Chondrocyte (in vitro differentiated cells): ENCODE results near the gene MYO18B. TPM values are rescaled to one million over a fixed set of nuclear protein-coding genes. Genes with fewer than 3 reads are reported as not detected.

Experiments
- DNase-seq: peaks from one replicate; pipeline ENCODE4 v3.0.0; 2021; ENCODE audit warnings: mixed read lengths, low spot score
- H3K27ac Mint-ChIP-seq: one replicate; pipeline ENCODE4 v1.8.0; 2021; ENCODE audit warnings: mild to moderate bottlenecking, moderate library complexity, mixed read lengths; ENCODE audit not compliant: unreplicated experiment
- H3K27me3 Mint-ChIP-seq: 2 replicates; pipeline ENCODE4 v1.8.0; 2021; ENCODE audit warnings: low read depth, mixed read lengths
- H3K36me3 Mint-ChIP-seq: 2 replicates; pipeline ENCODE4 v1.8.0; 2021; ENCODE audit warnings: low read depth, mixed read lengths
- H3K4me1 Mint-ChIP-seq: 2 replicates; pipeline ENCODE4 v1.8.0; 2021; ENCODE audit warnings: low read depth, mild to moderate bottlenecking, mixed read lengths
- H3K4me3 Mint-ChIP-seq: one replicate; pipeline ENCODE4 v1.8.0; 2021; ENCODE audit warnings: mild to moderate bottlenecking, moderate library complexity, mixed read lengths; ENCODE audit not compliant: unreplicated experiment
- H3K9me3 Mint-ChIP-seq: 2 replicates; pipeline ENCODE4 v1.8.0; 2021; ENCODE audit warnings: low read depth, mixed read lengths
- CTCF ChIP-seq: fragments of 200-600 bp; sonication (generic); IDR thresholded peaks from 2 replicates; pipeline ENCODE4 v1.5.0; 2021; ENCODE audit warnings: antibody characterized with exemption, mild to moderate bottlenecking, moderate library complexity
- total RNA-seq: library from RNA; stranded (reverse); gene quantifications from 3 replicates; pipeline ENCODE4 v1.2.1, GENCODE V29; 2021

The MYO18B gene
- total RNA-seq, 1 donor from 2014 or later: 0.20 TPM

GRCh38 chr22:25941365-25941960, 199.5 kb downstream of the MYO18B start:
- H3K27me3 Mint-ChIP-seq: peaks cover 13% of the 10 kb centered on the region
- H3K4me1 Mint-ChIP-seq: no peaks in the 10 kb centered on the region
- no peak for DNase-seq
- H3K9me3 Mint-ChIP-seq: no peaks in the 10 kb centered on the region
- H3K36me3 Mint-ChIP-seq: no peaks in the 10 kb centered on the region
- no peak overlapping the region for H3K27ac Mint-ChIP-seq
- no peak for TF ChIP-seq CTCF
- H3K4me3 Mint-ChIP-seq: no peak overlapping the region

GRCh38 chr22:25942115-25942855, 200.3 kb downstream of the MYO18B start:
- H3K36me3 Mint-ChIP-seq: no peaks in the 10 kb centered on the region
- peaks cover 13% of the 10 kb centered on the region for H3K27me3 Mint-ChIP-seq
- DNase-seq: no peak
- no peaks in the 10 kb centered on the region for H3K9me3 Mint-ChIP-seq
- TF ChIP-seq CTCF: no peak
- H3K4me1 Mint-ChIP-seq: no peaks in the 10 kb centered on the region
- H3K27ac Mint-ChIP-seq: no peak overlapping the region
- no peak overlapping the region for H3K4me3 Mint-ChIP-seq

- TF ChIP-seq CTCF: no peak
- no peaks in the 10 kb centered on the region for H3K4me1 Mint-ChIP-seq
- H3K4me3 Mint-ChIP-seq: no peak overlapping the region
- H3K27ac Mint-ChIP-seq: no peak overlapping the region
- peaks cover 1% of the 10 kb centered on the region for H3K9me3 Mint-ChIP-seq
- DNase-seq: no peak
- H3K36me3 Mint-ChIP-seq: no peaks in the 10 kb centered on the region
- H3K27me3 Mint-ChIP-seq: peaks cover 13% of the 10 kb centered on the region
Observed at GRCh38 chr22:25942856-25943411, 200.9 kb downstream of the MYO18B start.

- no peaks in the 10 kb centered on the region for H3K36me3 Mint-ChIP-seq
- no peak overlapping the region for H3K27ac Mint-ChIP-seq
- TF ChIP-seq CTCF: no peak
- no peaks in the 10 kb centered on the region for H3K4me1 Mint-ChIP-seq
- peaks cover 6% of the 10 kb centered on the region for H3K27me3 Mint-ChIP-seq
- peaks cover 4% of the 10 kb centered on the region for H3K9me3 Mint-ChIP-seq
- H3K4me3 Mint-ChIP-seq: no peak overlapping the region
- DNase-seq: no peak
Observed at GRCh38 chr22:25950111-25950510, 208.1 kb downstream of the MYO18B start.

- DNase-seq: no peak
- Mint-ChIP-seq H3K4me3 (no peak overlapping the region), H3K9me3 (no peaks in the 10 kb centered on the region), H3K27ac (no peak overlapping the region), H3K36me3 (no peaks in the 10 kb centered on the region), H3K27me3 (peaks cover 9% of the 10 kb centered on the region), H3K4me1 (no peaks in the 10 kb centered on the region)
- TF ChIP-seq CTCF: no peak
Observed at GRCh38 chr22:25953276-25953675, 211.3 kb downstream of the MYO18B start.
